SK-N-MC (cell line): ENCODE data around the gene SOBP.

Experiments
- EZH2 ChIP-seq: fragments of 200-600 bp; sonication (generic); IDR thresholded peaks from one replicate; pipeline ENCODE4 v1.6.1; 2017; ENCODE audit warnings: antibody characterized with exemption
- FOXP2 ChIP-seq: optimal IDR thresholded peaks from 2 replicates; pipeline ENCODE3; 2011; ENCODE audit warnings: mild to moderate bottlenecking, moderate library complexity; ENCODE audit not compliant: insufficient read depth; ENCODE audit errors: extremely low read length, control extremely low read depth
- POLR2AphosphoS5 ChIP-seq: IDR thresholded peaks from 2 replicates; pipeline ENCODE4 v1.6.1; 2012; ENCODE audit warnings: mild to moderate bottlenecking, low read depth, low read length, borderline replicate concordance

DNA sequence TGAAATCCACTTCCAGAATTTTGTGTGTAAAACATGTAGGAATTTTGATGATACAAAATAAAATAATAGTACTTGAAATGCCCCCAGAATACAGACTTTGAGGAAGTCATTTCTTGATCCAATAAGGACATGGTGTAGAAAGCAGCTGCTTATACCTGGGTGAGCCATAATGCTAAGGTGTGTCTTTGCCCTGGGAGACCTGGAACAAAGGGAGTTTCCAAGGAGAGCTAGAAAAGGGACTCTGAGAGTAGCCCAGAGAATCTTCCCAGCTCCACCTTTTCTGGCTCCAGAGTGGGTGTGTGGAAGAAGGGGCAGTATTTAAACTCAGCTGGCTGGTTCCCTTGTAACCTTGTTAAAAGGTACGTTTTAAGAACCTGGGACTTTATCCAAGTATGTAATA, 77.7 kb downstream of the SOBP start:
- TF ChIP-seq EZH2 = no peak
- no peak for TF ChIP-seq POLR2AphosphoS5
- no peak for TF ChIP-seq FOXP2
